SK-N-MC (cell line): Measurements from ENCODE around the gene SPAG7.

Experiments used
- EZH2 ChIP-seq: fragments of 200-600 bp; sonication (generic); IDR thresholded peaks from one replicate; pipeline ENCODE4 v1.6.1; 2017; ENCODE audit warnings: antibody characterized with exemption
- POLR2AphosphoS5 ChIP-seq: IDR thresholded peaks from 2 replicates; pipeline ENCODE4 v1.6.1; 2012; ENCODE audit warnings: mild to moderate bottlenecking, low read depth, low read length, borderline replicate concordance

- TF ChIP-seq EZH2 (no peak), POLR2AphosphoS5 (no peak)
Measured at GRCh38 chr17:5011928-5012327, 44.3 kb upstream of the SPAG7 start.
